Psoas muscle (tissue), 8 donors: Measurements from ENCODE around the gene PLA2G2A. TPM values are rescaled to one million over a fixed set of nuclear protein-coding genes. Genes with fewer than 3 reads are reported as not detected.

ENCODE experiments used
- ATAC-seq, 4 donors: fragments of 200-7000 bp; cut with Tn5 transposase; one replicate each; pipeline ENCODE4 v1.9.1; 2020; ENCODE audit warnings: moderate library complexity in 3 of 4, mild to moderate bottlenecking in 2 of 4
- DNase-seq, 2 donors: peaks; one replicate each; pipeline ENCODE4 v3.0.0-alpha.2; 2020
- H3K27ac ChIP-seq: fragments of 200-600 bp; one replicate; pipeline ENCODE4 v1.8.0; 2022
- H3K27me3 ChIP-seq, 3 donors: fragments of 200-600 bp in 1 of 3; one replicate each; pipeline versions ENCODE4 v1.6.1 to v1.8.0; 2013 to 2022; ENCODE audit warnings: low read length in 2 of 3, mild to moderate bottlenecking in 2 of 3, moderate library complexity in 1 of 3; ENCODE audit not compliant: insufficient read depth in 3 of 3
- H3K36me3 ChIP-seq, 2 donors: fragments of 200-600 bp in 1 of 2; one replicate each; pipeline versions ENCODE4 v1.6.1 to v1.8.0; 2013 to 2022; ENCODE audit warnings: low read depth in 1 of 2, mild to moderate bottlenecking in 1 of 2, moderate library complexity in 1 of 2; ENCODE audit not compliant: insufficient read depth in 1 of 2
- H3K4me1 ChIP-seq: fragments of 200-600 bp; one replicate; pipeline ENCODE4 v1.8.0; 2022
- H3K4me3 ChIP-seq: fragments of 200-600 bp; one replicate; pipeline ENCODE4 v1.8.0; 2022; ENCODE audit warnings: mild to moderate bottlenecking
- H3K9me3 ChIP-seq: fragments of 200-600 bp; one replicate; pipeline ENCODE4 v1.8.0; 2022
- WGBS, 3 donors: extraction: QIAGEN DNeasy Blood & Tissue Kit; methylation state at CpG; one replicate each; pipeline versions ENCODE4 v1.1.6 to v1.1.7; 2013; 5-methylcytosine and 5-hydroxymethylcytosine counted together
- intact Hi-C, 2 donors: fragments of 100-400 bp; cut with DNase I; formaldehyde crosslinking; loops; one replicate each; pipeline versions ENCODE4 v1.11.0 to v1.14.2; 2022
- polyA plus RNA-seq, 3 donors: library from polyadenylated mRNA; stranded (reverse); fragments of 200-250 nt; gene quantifications; one replicate each; pipeline ENCODE4 v1.2.3, GENCODE V29; 2013
- total RNA-seq, 4 donors: library from RNA; stranded (reverse); fragmentation: NEBNext Ultra II Directional in 2 of 4; extraction: Animal tissue kit (Norgen Biotek cat#: 25700) in 2 of 4; gene quantifications; one replicate each; pipeline versions ENCODE4 v1.2.1 to v1.2.4, GENCODE V29; 2021 to 2023
- TF ChIP-seq, protein P1 (sequence below): fragments of 200-600 bp; IDR thresholded peaks from one replicate; pipeline ENCODE4 v1.8.0; 2022; ENCODE audit warnings: antibody characterized with exemption
- donor health status: healthy with polysubstance abuse.
- donor health status: DM: no; HTN: no; CAD: no; lungs with moderate emphysema.
- donor health status: Bipolar disorder and iron deficiency.
- donor health status: healthy.
- donor health status: DM: yes; HTN: yes; CAD: no.
- donor health status: DM: no; HTN: no; CAD: no.
- donor health status: DM: no; HTN: no; CAD: no.
- donor health status: DM: yes; HTN: yes; CAD: no.

Gene PLA2G2A
- total and polyA plus RNA-seq, 7 donors = 9.6 to 152 (median 77.2) TPM

DNA sequence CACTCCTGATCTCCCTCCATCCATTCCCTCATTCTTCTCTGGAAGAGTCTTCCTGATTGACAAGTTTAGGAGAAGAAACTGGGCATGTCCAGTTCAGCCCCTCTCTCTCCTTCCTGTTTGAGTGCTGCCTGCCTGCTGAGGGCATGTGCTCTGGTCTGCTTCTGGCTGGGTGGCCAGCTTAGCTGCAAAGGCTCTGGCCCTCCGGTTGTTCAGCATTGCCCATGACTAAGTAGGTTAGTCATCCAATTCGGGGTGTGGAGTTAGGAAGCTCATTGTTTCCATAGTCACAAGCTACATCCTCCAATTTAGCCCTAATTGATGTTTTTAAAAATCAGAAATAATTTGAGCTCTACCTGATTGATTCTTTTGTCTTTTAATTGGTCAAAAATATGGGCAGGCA lies 30.4 kb downstream of the PLA2G2A start:
- Histone ChIP-seq H3K27ac (no peak overlapping the region), H3K27me3 (peaks cover 3 to 26% (median 3%) of the 10 kb centered on the region in 3 donors), H3K9me3 (no peaks in the 10 kb centered on the region), H3K4me3 (no peak overlapping the region), H3K4me1 (no peaks in the 10 kb centered on the region), H3K36me3 (no peaks in the 10 kb centered on the region)
- TF ChIP-seq, protein P1, sequence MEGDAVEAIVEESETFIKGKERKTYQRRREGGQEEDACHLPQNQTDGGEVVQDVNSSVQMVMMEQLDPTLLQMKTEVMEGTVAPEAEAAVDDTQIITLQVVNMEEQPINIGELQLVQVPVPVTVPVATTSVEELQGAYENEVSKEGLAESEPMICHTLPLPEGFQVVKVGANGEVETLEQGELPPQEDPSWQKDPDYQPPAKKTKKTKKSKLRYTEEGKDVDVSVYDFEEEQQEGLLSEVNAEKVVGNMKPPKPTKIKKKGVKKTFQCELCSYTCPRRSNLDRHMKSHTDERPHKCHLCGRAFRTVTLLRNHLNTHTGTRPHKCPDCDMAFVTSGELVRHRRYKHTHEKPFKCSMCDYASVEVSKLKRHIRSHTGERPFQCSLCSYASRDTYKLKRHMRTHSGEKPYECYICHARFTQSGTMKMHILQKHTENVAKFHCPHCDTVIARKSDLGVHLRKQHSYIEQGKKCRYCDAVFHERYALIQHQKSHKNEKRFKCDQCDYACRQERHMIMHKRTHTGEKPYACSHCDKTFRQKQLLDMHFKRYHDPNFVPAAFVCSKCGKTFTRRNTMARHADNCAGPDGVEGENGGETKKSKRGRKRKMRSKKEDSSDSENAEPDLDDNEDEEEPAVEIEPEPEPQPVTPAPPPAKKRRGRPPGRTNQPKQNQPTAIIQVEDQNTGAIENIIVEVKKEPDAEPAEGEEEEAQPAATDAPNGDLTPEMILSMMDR = no peak
- intact Hi-C loops = no loop called here
- 15 to 23% (median 17%) methylated on average over 2 of the region's 2 CpGs for WGBS, 3 donors
- no peak for DNase-seq
- no peak for ATAC-seq

- H3K4me3 ChIP-seq = no peak overlapping the region
- TF ChIP-seq, protein P1 = no peak
- WGBS, 3 donors = 64 to 70% (median 70%) methylated on average over 3 of the region's 3 CpGs
- H3K9me3 ChIP-seq = no peaks in the 10 kb centered on the region
- no peaks in the 10 kb centered on the region for H3K36me3 ChIP-seq
- H3K4me1 ChIP-seq = no peaks in the 10 kb centered on the region
- intact Hi-C loops = no loop called here
- no peak for ATAC-seq
- DNase-seq = no peak
- peaks cover 0 to 9% (median 3%) of the 10 kb centered on the region in 3 donors for H3K27me3 ChIP-seq
- no peak overlapping the region for H3K27ac ChIP-seq
Observed at GRCh38 chr1:19946971-19947370, 32.4 kb downstream of the PLA2G2A start.

GRCh38 chr1:19946331-19946751 lies 33.1 kb downstream of the PLA2G2A start:
- Histone ChIP-seq H3K9me3 (no peaks in the 10 kb centered on the region), H3K27me3 (peaks cover 0 to 5% (median 3%) of the 10 kb centered on the region in 3 donors), H3K4me1 (no peaks in the 10 kb centered on the region), H3K27ac (no peak overlapping the region), H3K36me3 (no peaks in the 10 kb centered on the region), H3K4me3 (no peak overlapping the region)
- TF ChIP-seq, protein P1 = no peak
- WGBS, 3 donors = 78 to 82% (median 78%) methylated on average over 6 of the region's 6 CpGs
- DNase-seq = no peak
- no peak for ATAC-seq
- intact Hi-C loops = no loop called here

- H3K4me3 ChIP-seq = no peak overlapping the region
- intact Hi-C loops = no loop called here
- no peaks in the 10 kb centered on the region for H3K9me3 ChIP-seq
- TF ChIP-seq, protein P1 = no peak
- H3K27ac ChIP-seq = no peak overlapping the region
- 42 to 47% (median 46%) methylated on average over 2 of the region's 2 CpGs for WGBS, 3 donors
- H3K4me1 ChIP-seq = no peaks in the 10 kb centered on the region
- no peaks in the 10 kb centered on the region for H3K36me3 ChIP-seq
- H3K27me3 ChIP-seq = peaks cover 0 to 5% (median 3%) of the 10 kb centered on the region in 3 donors
- ATAC-seq (no peak), DNase-seq (no peak)
Observed at GRCh38 chr1:19945914-19946313, 33.5 kb downstream of the PLA2G2A start.

GRCh38 chr1:19942657-19943056 lies 36.8 kb downstream of the PLA2G2A start:
- WGBS, 3 donors = 82 to 88% (median 85%) methylated on average over 2 of the region's 2 CpGs
- no peak for DNase-seq
- Histone ChIP-seq H3K9me3 (no peaks in the 10 kb centered on the region), H3K4me1 (no peaks in the 10 kb centered on the region), H3K27ac (no peak overlapping the region), H3K27me3 (peaks cover 0 to 5% (median 3%) of the 10 kb centered on the region in 3 donors), H3K36me3 (no peaks in the 10 kb centered on the region), H3K4me3 (no peak overlapping the region)
- no peak for ATAC-seq
- TF ChIP-seq, protein P1 = no peak
- intact Hi-C loops = no loop called here
